T-helper 1 cell treated with Interleukin-12 subunit alpha and Interleukin-12 subunit beta and Interleukin-4 antibody, amounts not matched to agents 30 μg/mL and 1 μg/mL, for 36 hours (primary cell): Measurements from ENCODE around the gene NHSL1.

Source experiments
- H3K27ac Mint-ChIP-seq: one replicate; pipeline ENCODE4 v1.8.0; 2021; ENCODE audit warnings: mild to moderate bottlenecking, mixed read lengths
- H3K27me3 Mint-ChIP-seq: one replicate; pipeline ENCODE4 v1.8.0; 2021; ENCODE audit warnings: low read depth, mixed read lengths
- H3K36me3 Mint-ChIP-seq: one replicate; pipeline ENCODE4 v1.8.0; 2021; ENCODE audit warnings: low read depth, mixed read lengths
- H3K4me1 Mint-ChIP-seq: one replicate; pipeline ENCODE4 v1.8.0; 2021; ENCODE audit warnings: low read depth, mixed read lengths
- H3K4me3 Mint-ChIP-seq: one replicate; pipeline ENCODE4 v1.8.0; 2021; ENCODE audit warnings: mild to moderate bottlenecking, moderate library complexity, mixed read lengths
- H3K9me3 Mint-ChIP-seq: one replicate; pipeline ENCODE4 v1.8.0; 2021; ENCODE audit warnings: mixed read lengths

NHSL1 gene

DNA sequence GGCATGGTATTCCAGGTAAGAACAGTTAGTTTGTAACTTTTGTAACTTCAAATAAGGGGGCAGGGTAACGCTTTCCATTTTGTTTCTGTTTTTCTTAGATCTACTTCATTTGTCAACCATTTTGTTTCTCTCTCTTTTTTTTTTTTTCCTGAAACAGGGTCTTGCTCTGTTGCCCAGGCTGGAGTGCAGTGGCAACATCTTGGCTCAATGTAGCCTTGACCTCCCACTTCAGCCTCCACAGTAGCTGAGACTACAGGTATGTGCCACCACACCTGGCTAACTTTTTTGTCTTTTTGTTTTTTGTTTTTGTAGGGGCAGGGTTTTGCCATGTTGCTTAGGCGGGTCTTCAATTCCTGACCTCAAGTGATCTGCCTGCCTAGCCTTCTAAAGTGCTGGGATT lies 32.1 kb upstream of the NHSL1 start:
- Mint-ChIP-seq H3K9me3 (no peaks in the 10 kb centered on the region), H3K36me3 (no peaks in the 10 kb centered on the region), H3K4me1 (no peaks in the 10 kb centered on the region), H3K4me3 (no peak overlapping the region), H3K27me3 (peaks cover 44% of the 10 kb centered on the region), H3K27ac (no peak overlapping the region)

DNA sequence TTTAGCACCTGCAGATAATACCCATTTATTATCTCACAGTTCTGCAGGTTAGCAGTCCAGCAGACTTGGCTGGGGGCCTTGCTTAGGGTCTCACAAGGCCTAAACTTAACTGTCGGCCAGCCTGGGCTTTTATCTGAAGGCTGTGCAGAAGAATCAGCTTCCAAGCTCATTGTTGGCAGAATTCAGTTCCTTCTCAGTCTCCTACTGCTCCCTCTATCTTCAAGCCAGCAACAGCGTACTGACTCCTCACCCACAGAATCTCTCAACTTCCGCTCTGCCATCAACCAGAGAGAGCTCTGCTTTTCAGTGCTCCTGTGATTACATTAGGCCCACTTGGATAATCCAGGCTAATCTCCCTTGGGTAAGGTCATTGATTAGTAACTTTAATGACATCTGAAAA lies 30.2 kb upstream of the NHSL1 start:
- Mint-ChIP-seq H3K27ac (no peak overlapping the region), H3K36me3 (no peaks in the 10 kb centered on the region), H3K27me3 (peaks cover 28% of the 10 kb centered on the region), H3K4me1 (no peaks in the 10 kb centered on the region), H3K4me3 (no peak overlapping the region), H3K9me3 (no peaks in the 10 kb centered on the region)

DNA sequence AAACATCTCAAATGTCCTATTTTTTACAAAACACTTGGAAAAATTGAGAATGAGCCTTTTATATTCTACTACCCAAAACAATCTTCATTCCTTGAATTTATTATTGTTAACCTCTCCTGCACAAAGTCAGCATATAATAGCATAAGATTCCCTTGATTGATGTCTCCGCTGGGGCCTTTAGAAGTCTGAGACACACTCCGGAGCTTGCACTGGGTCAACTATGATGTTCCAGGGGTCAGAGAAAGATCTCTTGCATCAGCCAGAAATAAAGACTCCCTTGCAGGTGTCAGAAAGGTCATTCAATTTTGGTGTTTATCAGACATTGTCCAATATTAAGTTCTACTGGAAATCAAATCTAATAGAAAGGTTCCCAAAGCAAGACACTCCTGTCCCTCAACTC lies 29.7 kb upstream of the NHSL1 start:
- Mint-ChIP-seq H3K4me1 (no peaks in the 10 kb centered on the region), H3K36me3 (no peaks in the 10 kb centered on the region), H3K9me3 (no peaks in the 10 kb centered on the region), H3K27ac (no peak overlapping the region), H3K27me3 (peaks cover 29% of the 10 kb centered on the region), H3K4me3 (no peak overlapping the region)

DNA sequence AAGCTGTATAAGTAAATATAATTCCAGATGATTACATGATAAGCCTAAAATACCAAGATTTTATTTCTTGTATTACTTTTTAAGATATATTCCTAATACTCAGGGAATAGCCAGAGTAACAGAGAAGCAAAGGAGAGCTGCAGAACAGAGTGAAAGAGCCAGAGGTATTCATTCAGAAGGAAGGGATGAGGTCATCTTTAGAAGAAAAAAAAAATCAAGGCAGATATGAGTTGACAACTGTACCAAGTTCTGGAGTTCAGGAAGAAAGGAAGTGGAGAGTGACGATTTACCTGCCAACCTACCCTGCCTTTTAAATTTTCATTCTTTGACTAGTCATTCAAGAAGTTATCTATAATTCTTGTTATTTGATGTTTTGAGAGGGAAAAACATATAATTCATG lies 28.8 kb upstream of the NHSL1 start:
- no peaks in the 10 kb centered on the region for H3K36me3 Mint-ChIP-seq
- no peak overlapping the region for H3K27ac Mint-ChIP-seq

GRCh38 chr6:138527411-138528088 lies 28.3 kb upstream of the NHSL1 start:
- Mint-ChIP-seq H3K4me3 (no peak overlapping the region), H3K27me3 (peaks cover 26% of the 10 kb centered on the region), H3K36me3 (no peaks in the 10 kb centered on the region)

More for the DNA sequence above, 28.8 kb upstream of the NHSL1 start:
- Mint-ChIP-seq H3K4me1 (no peaks in the 10 kb centered on the region), H3K27me3 (peaks cover 30% of the 10 kb centered on the region), H3K4me3 (no peak overlapping the region), H3K9me3 (no peaks in the 10 kb centered on the region)

GRCh38 chr6:138526822-138527235 lies 27.5 kb upstream of the NHSL1 start:
- Mint-ChIP-seq H3K9me3 (no peaks in the 10 kb centered on the region), H3K4me1 (peaks cover 1% of the 10 kb centered on the region), H3K27me3 (peaks cover 21% of the 10 kb centered on the region), H3K27ac (no peak overlapping the region), H3K36me3 (no peaks in the 10 kb centered on the region), H3K4me3 (no peak overlapping the region)

More at GRCh38 chr6:138527411-138528088, 28.3 kb upstream of the NHSL1 start:
- H3K9me3 Mint-ChIP-seq, result no peaks in the 10 kb centered on the region
- no peak overlapping the region for H3K27ac Mint-ChIP-seq
- H3K4me1 Mint-ChIP-seq, result no peaks in the 10 kb centered on the region

GRCh38 chr6:138525355-138525754 lies 26.1 kb upstream of the NHSL1 start:
- H3K27me3 Mint-ChIP-seq, result peaks cover 24% of the 10 kb centered on the region
- H3K4me3 Mint-ChIP-seq, result no peak overlapping the region
- no peaks in the 10 kb centered on the region for H3K36me3 Mint-ChIP-seq
- no peaks in the 10 kb centered on the region for H3K9me3 Mint-ChIP-seq
- H3K4me1 Mint-ChIP-seq, result peaks cover 8% of the 10 kb centered on the region
- no peak overlapping the region for H3K27ac Mint-ChIP-seq

DNA sequence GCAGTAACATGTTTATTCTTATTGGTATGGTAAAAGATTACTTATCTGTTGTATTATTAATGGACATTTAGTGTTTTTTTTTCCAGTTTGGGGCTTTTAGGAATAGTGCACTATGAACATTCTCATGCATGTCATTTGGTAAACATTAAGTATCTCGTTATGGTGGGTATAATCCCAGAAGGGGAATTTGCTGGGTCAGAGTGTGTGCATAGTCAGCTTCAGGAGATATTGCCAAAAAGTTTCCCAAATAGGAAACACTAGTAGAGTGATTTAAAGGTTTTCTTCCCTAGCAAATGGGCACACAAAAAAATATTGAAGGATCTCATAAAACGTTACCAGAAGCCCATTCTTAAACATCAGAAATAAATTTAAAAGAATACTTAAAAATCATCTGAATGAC lies 25.2 kb upstream of the NHSL1 start:
- Mint-ChIP-seq H3K27ac (no peak overlapping the region), H3K4me1 (peaks cover 8% of the 10 kb centered on the region), H3K36me3 (no peaks in the 10 kb centered on the region), H3K9me3 (no peaks in the 10 kb centered on the region), H3K27me3 (peaks cover 24% of the 10 kb centered on the region), H3K4me3 (no peak overlapping the region)

- H3K36me3 Mint-ChIP-seq, result no peaks in the 10 kb centered on the region
- H3K27me3 Mint-ChIP-seq, result peaks cover 24% of the 10 kb centered on the region
- H3K4me3 Mint-ChIP-seq, result no peak overlapping the region
- no peak overlapping the region for H3K27ac Mint-ChIP-seq
- H3K4me1 Mint-ChIP-seq, result peaks cover 8% of the 10 kb centered on the region
- H3K9me3 Mint-ChIP-seq, result no peaks in the 10 kb centered on the region
Measured at GRCh38 chr6:138523347-138524210, 24.3 kb upstream of the NHSL1 start.

GRCh38 chr6:138522611-138523010 lies 23.3 kb upstream of the NHSL1 start:
- Mint-ChIP-seq H3K9me3 (no peaks in the 10 kb centered on the region), H3K4me1 (peaks cover 11% of the 10 kb centered on the region), H3K27me3 (peaks cover 24% of the 10 kb centered on the region), H3K27ac (no peak overlapping the region), H3K4me3 (no peak overlapping the region), H3K36me3 (no peaks in the 10 kb centered on the region)

DNA sequence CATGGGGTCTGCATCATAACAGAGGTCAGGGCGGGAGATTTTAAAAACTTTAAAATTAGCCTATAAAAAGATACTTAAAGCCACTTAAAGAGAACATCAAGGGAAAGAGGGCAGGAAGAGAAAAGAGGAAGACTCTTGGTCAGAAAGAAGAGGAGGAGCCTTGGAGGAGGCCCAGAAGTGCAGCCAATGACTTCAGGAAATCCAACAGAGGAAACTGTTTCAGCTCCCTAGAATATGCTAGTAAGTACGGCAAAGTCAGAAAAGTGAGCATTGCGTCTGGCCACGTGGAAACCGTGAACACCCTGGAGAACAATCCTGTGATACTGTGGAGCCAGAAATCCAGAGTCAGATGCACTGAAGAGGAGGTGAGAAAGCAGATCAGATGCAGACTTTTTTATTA lies 22.5 kb upstream of the NHSL1 start:
- Mint-ChIP-seq H3K27ac (no peak overlapping the region), H3K9me3 (no peaks in the 10 kb centered on the region), H3K4me1 (peaks cover 11% of the 10 kb centered on the region), H3K27me3 (peaks cover 17% of the 10 kb centered on the region), H3K36me3 (no peaks in the 10 kb centered on the region), H3K4me3 (no peak overlapping the region)

GRCh38 chr6:138520463-138520862 lies 21.2 kb upstream of the NHSL1 start:
- Mint-ChIP-seq H3K9me3 (no peaks in the 10 kb centered on the region), H3K4me3 (no peak overlapping the region), H3K36me3 (no peaks in the 10 kb centered on the region), H3K27me3 (peaks cover 16% of the 10 kb centered on the region), H3K4me1 (peaks cover 11% of the 10 kb centered on the region), H3K27ac (no peak overlapping the region)

DNA sequence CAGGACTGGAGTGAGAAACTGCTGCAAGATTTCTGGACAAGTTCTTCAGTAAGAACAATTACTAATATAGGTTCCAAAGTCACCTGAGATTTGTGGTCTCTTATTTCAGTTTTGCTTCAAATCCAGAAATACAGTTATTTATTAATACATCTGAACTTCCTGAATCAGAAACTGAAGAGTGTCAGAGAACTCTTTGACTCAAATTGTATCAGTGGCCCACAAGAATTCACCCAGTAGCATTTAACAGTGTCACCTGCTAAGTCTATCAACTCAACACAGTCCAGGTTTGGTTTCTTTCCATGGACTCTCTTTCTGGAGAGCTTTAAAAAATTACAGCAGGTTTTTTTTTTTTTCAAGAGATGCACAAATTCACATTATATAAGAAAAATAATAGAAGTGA lies 18.8 kb upstream of the NHSL1 start:
- H3K27ac Mint-ChIP-seq, result no peak overlapping the region

GRCh38 chr6:138517635-138518034 lies 18.3 kb upstream of the NHSL1 start:
- Mint-ChIP-seq H3K4me1 (peaks cover 11% of the 10 kb centered on the region), H3K27me3 (peaks cover 11% of the 10 kb centered on the region), H3K4me3 (no peak overlapping the region), H3K36me3 (no peaks in the 10 kb centered on the region), H3K9me3 (no peaks in the 10 kb centered on the region), H3K27ac (no peak overlapping the region)

More for the DNA sequence above, 18.8 kb upstream of the NHSL1 start:
- Mint-ChIP-seq H3K36me3 (no peaks in the 10 kb centered on the region), H3K9me3 (no peaks in the 10 kb centered on the region), H3K4me1 (peaks cover 11% of the 10 kb centered on the region), H3K27me3 (peaks cover 11% of the 10 kb centered on the region), H3K4me3 (no peak overlapping the region)

DNA sequence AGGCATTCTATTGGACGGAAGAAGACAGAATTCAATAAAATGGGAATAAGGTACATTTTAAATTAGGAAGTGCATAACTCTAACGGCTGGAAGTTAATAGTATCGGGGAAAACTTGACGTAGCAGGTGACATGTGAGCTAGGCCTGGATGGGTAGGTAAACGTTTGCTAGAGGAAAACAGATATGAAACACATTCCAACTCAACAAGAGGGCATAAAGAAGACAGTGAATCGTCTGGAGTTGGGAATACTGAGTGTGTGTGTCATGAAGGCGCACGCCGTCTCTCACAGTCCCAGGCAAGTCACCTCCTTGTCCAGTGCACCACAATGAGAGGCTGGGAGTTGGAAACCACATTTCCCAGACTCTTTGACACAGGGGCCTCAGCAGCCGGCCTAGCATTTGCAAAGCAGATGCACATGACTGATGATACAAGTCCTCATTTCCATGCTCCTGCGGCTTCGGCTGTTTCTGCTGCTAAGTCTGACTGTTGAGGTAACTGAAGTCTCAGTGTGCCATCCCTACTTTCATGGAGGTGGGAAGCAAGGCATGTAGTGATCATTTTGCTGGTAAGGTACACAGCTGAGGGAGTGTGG lies 16.5 kb upstream of the NHSL1 start:
- Mint-ChIP-seq H3K9me3 (no peaks in the 10 kb centered on the region), H3K36me3 (no peaks in the 10 kb centered on the region), H3K27ac (no peak overlapping the region), H3K4me1 (peaks cover 6% of the 10 kb centered on the region), H3K27me3 (peaks cover 8% of the 10 kb centered on the region), H3K4me3 (no peak overlapping the region)
